ENCODE measurements around the gene EPM2AIP1.

DNA sequence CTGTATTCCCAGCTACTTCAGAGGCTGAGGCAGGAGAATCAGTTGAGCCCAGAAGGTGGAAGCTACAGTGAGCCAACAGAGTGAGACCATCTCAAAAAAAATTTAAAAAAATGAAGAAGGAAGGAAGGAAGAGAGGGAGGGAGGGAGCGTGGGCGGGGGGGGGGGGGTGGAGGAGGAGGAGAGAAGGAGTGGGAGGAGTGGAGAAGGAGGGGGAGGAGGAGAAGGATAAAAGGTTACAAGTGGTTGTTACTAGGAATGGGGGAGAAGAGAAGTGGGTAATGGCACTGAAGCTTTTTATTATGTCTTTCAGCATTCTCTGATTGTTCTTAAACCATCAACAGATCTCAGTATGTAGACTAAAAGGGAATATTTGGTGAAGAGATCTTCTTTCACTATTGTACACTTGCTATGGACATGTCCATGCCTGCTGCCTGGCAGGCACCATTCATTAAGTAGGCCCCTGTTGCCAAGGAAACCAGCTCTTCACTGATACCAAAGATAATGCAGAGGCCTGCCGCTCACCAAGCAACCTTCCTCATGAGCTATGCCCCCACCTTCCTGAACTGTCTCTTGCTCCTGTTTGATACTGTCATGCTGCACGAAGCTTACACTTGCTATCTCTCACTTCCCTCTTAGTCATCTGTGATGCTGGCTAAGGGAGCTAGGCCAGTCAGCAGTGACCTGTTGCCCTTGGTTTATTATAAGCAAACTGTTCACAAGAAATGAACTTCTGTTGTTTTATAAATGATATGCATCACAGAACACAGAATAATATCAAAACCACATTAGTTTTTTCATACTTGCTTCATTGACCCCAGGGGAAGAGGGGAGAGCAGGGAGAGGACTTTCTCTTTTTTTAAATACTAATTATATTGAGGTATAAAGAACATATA, 23.1 kb downstream of the EPM2AIP1 start:
- TF ChIP-seq, protein P1, sequence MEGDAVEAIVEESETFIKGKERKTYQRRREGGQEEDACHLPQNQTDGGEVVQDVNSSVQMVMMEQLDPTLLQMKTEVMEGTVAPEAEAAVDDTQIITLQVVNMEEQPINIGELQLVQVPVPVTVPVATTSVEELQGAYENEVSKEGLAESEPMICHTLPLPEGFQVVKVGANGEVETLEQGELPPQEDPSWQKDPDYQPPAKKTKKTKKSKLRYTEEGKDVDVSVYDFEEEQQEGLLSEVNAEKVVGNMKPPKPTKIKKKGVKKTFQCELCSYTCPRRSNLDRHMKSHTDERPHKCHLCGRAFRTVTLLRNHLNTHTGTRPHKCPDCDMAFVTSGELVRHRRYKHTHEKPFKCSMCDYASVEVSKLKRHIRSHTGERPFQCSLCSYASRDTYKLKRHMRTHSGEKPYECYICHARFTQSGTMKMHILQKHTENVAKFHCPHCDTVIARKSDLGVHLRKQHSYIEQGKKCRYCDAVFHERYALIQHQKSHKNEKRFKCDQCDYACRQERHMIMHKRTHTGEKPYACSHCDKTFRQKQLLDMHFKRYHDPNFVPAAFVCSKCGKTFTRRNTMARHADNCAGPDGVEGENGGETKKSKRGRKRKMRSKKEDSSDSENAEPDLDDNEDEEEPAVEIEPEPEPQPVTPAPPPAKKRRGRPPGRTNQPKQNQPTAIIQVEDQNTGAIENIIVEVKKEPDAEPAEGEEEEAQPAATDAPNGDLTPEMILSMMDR (IDR thresholded peaks at IDR 0.05): no peak
- no peak for TF ChIP-seq POLR2AphosphoS5 (IDR thresholded peaks at IDR 0.05)
- TF ChIP-seq POLR2A (IDR thresholded peaks at IDR 0.05): no peak
